GM21576 (cell line): ENCODE data around the gene FAIM.
"Not testable (repeated sequence)": the region's sequence is repeated elsewhere in the genome, so short reads cannot be mapped to it uniquely, and the experiment has no call there.

Source experiments
- ATAC-seq: cut with Tn5 transposase; IDR thresholded peaks from one replicate; pipeline ENCODE4 v1.9.1; 2021; ENCODE audit warnings: mild to moderate bottlenecking, moderate library complexity; ENCODE audit not compliant: unreplicated experiment

Gene FAIM

DNA sequence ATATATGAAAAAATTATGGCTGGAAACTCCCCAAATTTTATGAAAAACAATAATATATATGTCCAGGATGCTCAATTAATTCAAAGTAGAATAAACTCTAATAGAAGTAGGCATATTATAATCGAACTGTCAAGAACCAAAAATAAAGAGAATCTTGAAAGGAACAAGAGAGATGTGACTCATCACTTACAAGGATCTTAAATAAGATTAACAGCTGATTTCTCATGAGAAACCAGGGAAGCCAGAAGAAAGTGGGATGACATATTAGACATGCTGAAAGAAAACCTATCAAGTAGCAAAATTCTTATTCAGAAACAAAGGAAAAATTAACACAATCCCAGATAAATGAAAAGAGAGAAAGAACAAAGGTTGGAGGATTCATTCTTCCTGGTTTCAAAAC is 66.8 kb downstream of the FAIM start:
- ATAC-seq = no peak

DNA sequence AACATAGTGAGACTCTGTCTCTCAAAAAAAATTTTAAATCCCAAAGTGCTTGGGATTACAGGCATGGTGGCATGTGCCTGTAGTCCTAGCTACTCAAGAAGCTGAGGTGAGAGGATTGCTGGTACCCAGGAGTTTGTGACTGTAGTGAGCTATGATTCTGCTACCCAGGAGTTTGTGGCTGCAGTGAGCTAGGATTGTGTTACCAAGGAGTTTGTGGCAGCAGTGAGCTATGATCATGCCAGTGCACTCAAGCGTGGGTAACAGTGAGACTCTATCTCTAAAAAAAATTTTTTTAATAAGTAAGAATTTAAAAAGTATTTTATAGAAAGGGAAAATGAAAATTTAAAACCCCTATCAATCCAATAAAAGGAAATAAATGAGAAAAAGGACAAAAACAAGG is 69.5 kb downstream of the FAIM start:
- no peak for ATAC-seq

DNA sequence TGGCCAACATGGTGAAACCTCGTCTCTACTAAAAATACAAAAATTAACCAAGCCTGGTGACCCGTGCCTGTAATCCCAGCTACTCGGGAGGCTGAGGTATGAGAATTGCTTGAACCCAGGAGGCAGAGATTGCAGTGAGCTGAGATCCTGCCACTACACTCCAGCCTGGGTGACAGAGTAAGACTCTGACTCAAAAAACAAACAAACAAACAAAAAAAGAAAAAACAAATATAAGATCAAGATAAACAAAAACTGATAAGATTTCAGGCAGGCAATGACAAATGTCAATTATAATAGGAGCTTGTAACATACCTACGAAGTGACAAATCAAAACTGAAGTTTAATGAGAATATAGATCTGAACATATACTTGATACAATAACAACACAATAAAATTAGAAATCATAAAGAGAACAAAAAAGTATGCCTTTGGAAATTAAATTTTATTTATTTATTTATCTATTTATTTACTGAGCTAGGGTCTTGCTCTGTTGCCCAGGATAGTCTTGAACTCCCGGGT is 70.4 kb downstream of the FAIM start:
- no peak for ATAC-seq

DNA sequence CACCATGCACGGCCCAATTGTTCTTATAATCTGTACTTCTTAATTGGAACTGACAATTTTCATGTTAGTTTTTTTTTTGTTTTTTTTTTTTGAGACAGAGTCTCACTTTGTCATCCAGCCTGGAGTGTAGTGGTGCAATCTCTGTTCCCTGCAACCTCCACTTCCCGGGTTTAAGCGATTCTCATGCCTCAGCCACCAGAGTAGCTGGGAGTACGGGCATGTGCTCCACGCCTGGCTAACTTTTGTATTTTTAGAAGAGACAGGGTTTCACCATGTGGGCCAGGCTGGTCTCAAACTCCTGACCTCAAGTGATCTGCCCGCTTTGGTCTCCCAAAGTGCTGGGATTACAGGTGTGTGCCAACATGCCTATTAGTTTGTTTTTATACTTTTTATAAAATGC is 72.4 kb downstream of the FAIM start:
- not testable (repeated sequence) for ATAC-seq

DNA sequence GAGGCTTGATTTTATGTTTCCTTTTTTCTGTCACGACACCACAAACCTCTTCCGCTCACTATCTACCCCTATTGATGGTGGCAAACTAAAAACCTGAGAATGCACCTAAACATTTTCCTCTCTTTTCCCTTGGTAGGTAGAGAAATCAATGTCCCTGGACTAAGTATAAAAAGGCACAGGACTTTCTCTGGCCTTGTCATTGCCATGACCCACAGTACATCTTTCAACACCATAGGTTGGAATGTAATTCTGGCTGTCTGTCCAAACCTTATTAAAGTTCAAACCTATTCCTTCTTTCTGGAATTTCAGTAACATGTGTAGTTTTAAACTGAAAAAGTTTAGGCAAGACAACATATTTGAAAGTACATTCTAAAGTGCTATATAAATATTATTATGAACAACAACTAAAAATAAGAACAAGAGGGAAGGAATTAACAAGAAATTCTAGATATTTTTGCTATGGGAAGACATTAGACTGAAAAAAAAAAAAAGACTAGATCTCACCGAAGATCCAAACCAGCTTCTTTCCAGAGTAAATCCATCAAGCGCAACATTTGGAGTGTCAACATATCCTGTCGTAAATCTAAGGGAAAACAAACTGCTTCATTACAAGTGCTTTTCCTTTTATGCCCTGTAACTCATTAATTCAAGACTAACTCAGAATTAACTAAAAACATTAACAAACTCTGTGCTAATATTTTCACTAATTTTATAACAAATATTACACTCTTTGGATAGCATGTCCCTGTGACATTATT is 73.1 kb downstream of the FAIM start:
- no peak for ATAC-seq

DNA sequence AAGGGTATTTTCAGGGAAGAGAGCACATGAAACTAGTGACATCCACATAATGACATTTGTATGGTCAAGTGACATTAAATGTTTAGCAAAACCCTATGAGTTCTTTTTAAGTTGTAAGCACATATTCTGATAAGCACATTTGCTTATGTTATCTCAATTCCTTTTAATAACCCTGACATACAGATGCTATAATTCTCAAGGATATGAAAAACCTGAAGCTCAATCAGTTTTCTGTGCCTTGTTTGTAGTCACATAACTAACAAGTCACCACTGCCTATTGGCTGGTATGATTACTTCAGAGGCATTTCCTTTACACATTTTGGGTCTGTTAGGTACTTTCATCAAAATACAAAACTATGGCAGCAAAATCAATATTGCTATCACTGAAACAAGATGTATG is 74.1 kb downstream of the FAIM start:
- ATAC-seq = no peak
